ENCODE results near the gene UBTD1.

UBTD1 gene

GRCh38 chr10:97597778-97598177 is 99.1 kb downstream of the UBTD1 start:
- Histone ChIP-seq H3K9ac (ENCODE audit: low read depth, low read length) (no peak overlapping the region), H3K27ac (ENCODE audit: low read length) (no peak overlapping the region)

GRCh38 chr10:97598407-97599271 is 99.9 kb downstream of the UBTD1 start:
- Histone ChIP-seq H3K27ac (ENCODE audit: low read length) (no peak overlapping the region), H3K36me3 (ENCODE audit: insufficient read depth, low read depth, low read length) (no peaks in the 10 kb centered on the region), H3K4me3 (ENCODE audit: low read length) (no peak overlapping the region), H3K9ac (ENCODE audit: low read depth, low read length) (no peak overlapping the region), H3K4me1 (ENCODE audit: insufficient read depth, low read length) (no peaks in the 10 kb centered on the region), H3K27me3 (ENCODE audit: insufficient read depth, low read length) (no peaks in the 10 kb centered on the region), H3K9me3 (ENCODE audit: insufficient read depth, low read depth, low read length) (no peaks in the 10 kb centered on the region)

More at GRCh38 chr10:97597778-97598177, 99.1 kb downstream of the UBTD1 start:
- H3K4me1 ChIP-seq (ENCODE audit: insufficient read depth, low read length) = no peaks in the 10 kb centered on the region
- H3K4me3 ChIP-seq (ENCODE audit: low read length) = no peak overlapping the region
- no peaks in the 10 kb centered on the region for H3K27me3 ChIP-seq (ENCODE audit: insufficient read depth, low read length)
- no peaks in the 10 kb centered on the region for H3K36me3 ChIP-seq (ENCODE audit: insufficient read depth, low read depth, low read length)
- no peaks in the 10 kb centered on the region for H3K9me3 ChIP-seq (ENCODE audit: insufficient read depth, low read depth, low read length)

GRCh38 chr10:97599272-97599619 is 100.5 kb downstream of the UBTD1 start:
- Histone ChIP-seq H3K9me3 (ENCODE audit: insufficient read depth, low read depth, low read length) (no peaks in the 10 kb centered on the region), H3K27me3 (ENCODE audit: insufficient read depth, low read length) (no peaks in the 10 kb centered on the region)

GRCh38 chr10:97600616-97601015 is 101.9 kb downstream of the UBTD1 start:
- no peaks in the 10 kb centered on the region for H3K9me3 ChIP-seq (ENCODE audit: insufficient read depth, low read depth, low read length)
- H3K36me3 ChIP-seq (ENCODE audit: insufficient read depth, low read depth, low read length) = no peaks in the 10 kb centered on the region
- H3K4me3 ChIP-seq (ENCODE audit: low read length) = no peak overlapping the region
- no peaks in the 10 kb centered on the region for H3K27me3 ChIP-seq (ENCODE audit: insufficient read depth, low read length)
- no peak overlapping the region for H3K9ac ChIP-seq (ENCODE audit: low read depth, low read length)
- no peak overlapping the region for H3K27ac ChIP-seq (ENCODE audit: low read length)
- no peaks in the 10 kb centered on the region for H3K4me1 ChIP-seq (ENCODE audit: insufficient read depth, low read length)

More at GRCh38 chr10:97599272-97599619, 100.5 kb downstream of the UBTD1 start:
- Histone ChIP-seq H3K36me3 (ENCODE audit: insufficient read depth, low read depth, low read length) (no peaks in the 10 kb centered on the region), H3K4me3 (ENCODE audit: low read length) (no peak overlapping the region), H3K27ac (ENCODE audit: low read length) (no peak overlapping the region), H3K4me1 (ENCODE audit: insufficient read depth, low read length) (no peaks in the 10 kb centered on the region), H3K9ac (ENCODE audit: low read depth, low read length) (no peak overlapping the region)

GRCh38 chr10:97601268-97602215 is 102.8 kb downstream of the UBTD1 start:
- H3K9ac ChIP-seq (ENCODE audit: low read depth, low read length) = no peak overlapping the region
- H3K27ac ChIP-seq (ENCODE audit: low read length) = no peak overlapping the region
- no peaks in the 10 kb centered on the region for H3K36me3 ChIP-seq (ENCODE audit: insufficient read depth, low read depth, low read length)
- no peak overlapping the region for H3K4me3 ChIP-seq (ENCODE audit: low read length)
- no peaks in the 10 kb centered on the region for H3K9me3 ChIP-seq (ENCODE audit: insufficient read depth, low read depth, low read length)
- no peaks in the 10 kb centered on the region for H3K4me1 ChIP-seq (ENCODE audit: insufficient read depth, low read length)
- H3K27me3 ChIP-seq (ENCODE audit: insufficient read depth, low read length) = no peaks in the 10 kb centered on the region

GRCh38 chr10:97607095-97607636 is 108.4 kb downstream of the UBTD1 start:
- H3K27me3 ChIP-seq (ENCODE audit: insufficient read depth, low read length) = no peaks in the 10 kb centered on the region
- no peak overlapping the region for H3K27ac ChIP-seq (ENCODE audit: low read length)
- H3K4me1 ChIP-seq (ENCODE audit: insufficient read depth, low read length) = no peaks in the 10 kb centered on the region; the same call in 1 of the 2 replicates
- no peak overlapping the region for H3K4me3 ChIP-seq (ENCODE audit: low read length)
- no peaks in the 10 kb centered on the region for H3K9me3 ChIP-seq (ENCODE audit: insufficient read depth, low read depth, low read length)
- no peaks in the 10 kb centered on the region for H3K36me3 ChIP-seq (ENCODE audit: insufficient read depth, low read depth, low read length)
- H3K9ac ChIP-seq (ENCODE audit: low read depth, low read length) = no peak overlapping the region

GRCh38 chr10:97608991-97609561 is 110.4 kb downstream of the UBTD1 start:
- Histone ChIP-seq H3K27me3 (ENCODE audit: insufficient read depth, low read length) (no peaks in the 10 kb centered on the region), H3K9me3 (ENCODE audit: insufficient read depth, low read depth, low read length) (no peaks in the 10 kb centered on the region), H3K9ac (ENCODE audit: low read depth, low read length) (no peak overlapping the region), H3K27ac (ENCODE audit: low read length) (no peak overlapping the region), H3K4me3 (ENCODE audit: low read length) (no peak overlapping the region), H3K36me3 (ENCODE audit: insufficient read depth, low read depth, low read length) (no peaks in the 10 kb centered on the region), H3K4me1 (ENCODE audit: insufficient read depth, low read length) (no peaks in the 10 kb centered on the region; the same call in 1 of the 2 replicates)

GRCh38 chr10:97611473-97611872 is 112.7 kb downstream of the UBTD1 start:
- Histone ChIP-seq H3K9me3 (ENCODE audit: insufficient read depth, low read depth, low read length) (no peaks in the 10 kb centered on the region), H3K4me3 (ENCODE audit: low read length) (no peak overlapping the region), H3K9ac (ENCODE audit: low read depth, low read length) (no peak overlapping the region), H3K36me3 (ENCODE audit: insufficient read depth, low read depth, low read length) (peaks cover 1% of the 10 kb centered on the region; the same call in 1 of the 2 replicates), H3K27ac (ENCODE audit: low read length) (no peak overlapping the region), H3K4me1 (ENCODE audit: insufficient read depth, low read length) (no peaks in the 10 kb centered on the region; the same call in 1 of the 2 replicates), H3K27me3 (ENCODE audit: insufficient read depth, low read length) (no peaks in the 10 kb centered on the region)

GRCh38 chr10:97612386-97612785 is 113.7 kb downstream of the UBTD1 start:
- no peaks in the 10 kb centered on the region; the same call in 1 of the 2 replicates for H3K4me1 ChIP-seq (ENCODE audit: insufficient read depth, low read length)
- H3K27ac ChIP-seq (ENCODE audit: low read length) = no peak overlapping the region
- H3K27me3 ChIP-seq (ENCODE audit: insufficient read depth, low read length) = no peaks in the 10 kb centered on the region
- no peak overlapping the region for H3K4me3 ChIP-seq (ENCODE audit: low read length)
- H3K9me3 ChIP-seq (ENCODE audit: insufficient read depth, low read depth, low read length) = no peaks in the 10 kb centered on the region
- H3K36me3 ChIP-seq (ENCODE audit: insufficient read depth, low read depth, low read length) = peaks cover 5% of the 10 kb centered on the region; the same call in 1 of the 2 replicates
- no peak overlapping the region for H3K9ac ChIP-seq (ENCODE audit: low read depth, low read length)

- Histone ChIP-seq H3K4me3 (ENCODE audit: low read length) (no peak overlapping the region), H3K9me3 (ENCODE audit: insufficient read depth, low read depth, low read length) (no peaks in the 10 kb centered on the region), H3K4me1 (ENCODE audit: insufficient read depth, low read length) (no peaks in the 10 kb centered on the region), H3K27ac (ENCODE audit: low read length) (no peak overlapping the region), H3K27me3 (ENCODE audit: insufficient read depth, low read length) (no peaks in the 10 kb centered on the region), H3K36me3 (ENCODE audit: insufficient read depth, low read depth, low read length) (peaks cover 5% of the 10 kb centered on the region; the same call in 1 of the 2 replicates), H3K9ac (ENCODE audit: low read depth, low read length) (no peak overlapping the region)
Observed at GRCh38 chr10:97618285-97618684, 119.6 kb downstream of the UBTD1 start.

GRCh38 chr10:97618733-97619132 is 120.0 kb downstream of the UBTD1 start:
- H3K4me1 ChIP-seq (ENCODE audit: insufficient read depth, low read length) = no peaks in the 10 kb centered on the region
- no peaks in the 10 kb centered on the region for H3K27me3 ChIP-seq (ENCODE audit: insufficient read depth, low read length)
- H3K27ac ChIP-seq (ENCODE audit: low read length) = no peak overlapping the region
- no peak overlapping the region for H3K4me3 ChIP-seq (ENCODE audit: low read length)
- H3K36me3 ChIP-seq (ENCODE audit: insufficient read depth, low read depth, low read length) = peaks cover 5% of the 10 kb centered on the region; the same call in 1 of the 2 replicates
- no peak overlapping the region for H3K9ac ChIP-seq (ENCODE audit: low read depth, low read length)
- no peaks in the 10 kb centered on the region for H3K9me3 ChIP-seq (ENCODE audit: insufficient read depth, low read depth, low read length)
